Measurements from ENCODE around the gene HLA-DPB1.
A peak's percentile ranks its signal among the peaks of the same experiment; 100 is the strongest.
"Not testable (repeated sequence)": the region's sequence is repeated elsewhere in the genome, so short reads cannot be mapped to it uniquely, and the experiment has no call there.

HLA-DPB1 gene

DNA sequence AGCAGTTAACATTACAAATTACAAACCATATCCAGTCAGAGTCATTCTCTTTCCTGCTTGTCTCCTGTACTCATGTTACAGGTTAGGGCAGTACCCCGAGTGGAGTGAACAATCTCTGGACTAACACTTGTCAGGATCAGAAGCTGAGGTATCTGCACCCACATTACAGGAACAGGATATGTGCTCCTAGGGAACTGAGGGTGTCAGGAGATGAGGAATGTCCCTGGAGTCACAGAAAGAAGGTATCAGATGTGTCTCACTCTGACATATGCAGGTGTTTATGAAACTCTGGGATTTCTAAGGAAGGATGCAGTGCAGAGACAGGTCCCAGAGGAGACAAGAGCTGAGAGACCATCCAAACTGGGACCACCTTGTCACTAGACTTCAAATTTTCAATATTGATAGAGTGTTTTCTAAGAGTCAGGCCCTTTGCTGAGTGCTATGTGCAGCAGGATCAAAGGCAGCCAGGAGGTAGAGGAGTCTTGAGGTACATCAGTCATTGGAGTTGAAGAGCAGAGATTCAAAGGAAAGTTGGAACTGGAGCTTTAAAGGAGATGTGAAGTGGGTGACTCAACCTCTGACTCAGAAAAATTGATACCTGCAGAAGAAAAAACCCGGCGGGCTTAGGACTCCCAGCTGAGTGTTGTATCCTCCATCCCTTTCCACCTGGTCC is 12.6 kb downstream of the HLA-DPB1 start:
- TF ChIP-seq, protein P1, sequence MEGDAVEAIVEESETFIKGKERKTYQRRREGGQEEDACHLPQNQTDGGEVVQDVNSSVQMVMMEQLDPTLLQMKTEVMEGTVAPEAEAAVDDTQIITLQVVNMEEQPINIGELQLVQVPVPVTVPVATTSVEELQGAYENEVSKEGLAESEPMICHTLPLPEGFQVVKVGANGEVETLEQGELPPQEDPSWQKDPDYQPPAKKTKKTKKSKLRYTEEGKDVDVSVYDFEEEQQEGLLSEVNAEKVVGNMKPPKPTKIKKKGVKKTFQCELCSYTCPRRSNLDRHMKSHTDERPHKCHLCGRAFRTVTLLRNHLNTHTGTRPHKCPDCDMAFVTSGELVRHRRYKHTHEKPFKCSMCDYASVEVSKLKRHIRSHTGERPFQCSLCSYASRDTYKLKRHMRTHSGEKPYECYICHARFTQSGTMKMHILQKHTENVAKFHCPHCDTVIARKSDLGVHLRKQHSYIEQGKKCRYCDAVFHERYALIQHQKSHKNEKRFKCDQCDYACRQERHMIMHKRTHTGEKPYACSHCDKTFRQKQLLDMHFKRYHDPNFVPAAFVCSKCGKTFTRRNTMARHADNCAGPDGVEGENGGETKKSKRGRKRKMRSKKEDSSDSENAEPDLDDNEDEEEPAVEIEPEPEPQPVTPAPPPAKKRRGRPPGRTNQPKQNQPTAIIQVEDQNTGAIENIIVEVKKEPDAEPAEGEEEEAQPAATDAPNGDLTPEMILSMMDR (IDR thresholded peaks at IDR 0.05; ENCODE audit: low read depth, low read length, missing control alignments): no peak
- DNase-seq (ENCODE audit: extremely low read depth, low read depth): no peak
- H3K4me3 ChIP-seq (replicated peaks; ENCODE audit: low read depth, low read length): no peak overlapping the region

DNA sequence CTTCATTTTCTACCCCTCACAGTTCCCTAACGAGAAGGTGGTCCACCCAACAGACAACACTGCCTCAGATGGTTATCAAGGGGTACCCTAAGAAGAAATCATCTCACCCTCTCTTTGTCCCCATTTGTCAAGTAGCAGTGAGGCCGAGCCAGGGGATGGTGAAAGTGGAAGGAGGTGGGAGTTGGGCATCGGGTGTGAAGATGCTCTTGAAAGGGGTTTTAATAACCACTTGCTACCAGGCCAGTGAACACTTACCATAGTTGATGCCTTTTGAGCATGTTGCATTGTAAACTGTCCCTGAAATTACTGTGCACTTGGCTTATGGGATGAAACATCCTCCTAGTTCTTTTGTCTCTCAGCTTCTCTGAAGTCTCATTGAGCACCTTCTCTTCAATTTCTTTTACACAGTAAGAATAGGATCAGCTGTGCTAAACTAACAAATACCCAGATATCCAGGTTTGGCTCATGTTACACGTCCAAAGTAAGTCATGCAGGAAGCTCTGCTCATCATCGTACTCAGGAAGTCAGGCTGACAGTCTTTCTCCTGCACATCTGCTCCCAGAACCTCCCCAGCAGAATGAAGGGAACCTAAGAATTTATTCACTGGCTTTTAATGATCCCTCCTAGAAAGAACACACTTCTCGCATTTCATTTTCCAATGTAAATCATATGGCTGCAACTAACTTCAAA is 13.3 kb downstream of the HLA-DPB1 start:
- no peak for DNase-seq (ENCODE audit: extremely low read depth, low read depth)
- H3K4me3 ChIP-seq (replicated peaks; ENCODE audit: low read depth, low read length): no peak overlapping the region
- TF ChIP-seq, protein P1 (IDR thresholded peaks at IDR 0.05; ENCODE audit: low read depth, low read length, missing control alignments): no peak

DNA sequence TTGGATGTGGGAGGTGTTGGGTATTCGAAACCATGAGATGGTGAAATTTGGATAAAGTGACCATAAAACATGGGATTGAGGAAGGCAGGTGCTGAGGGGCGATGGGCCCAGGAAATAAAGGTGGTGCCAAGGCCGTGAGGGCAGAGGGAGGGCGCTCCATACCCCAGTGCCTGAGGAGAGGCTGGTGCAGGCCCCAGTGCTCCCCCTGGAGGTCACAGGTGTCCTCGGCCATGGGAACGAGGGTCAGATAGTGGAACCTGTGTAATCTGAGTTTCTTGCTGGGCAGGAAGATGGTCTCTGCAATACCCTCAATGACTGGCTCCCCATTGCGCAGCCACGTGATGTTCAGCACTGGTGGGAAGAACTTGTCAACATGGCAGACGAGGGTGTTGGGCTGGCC is 16.2 kb downstream of the HLA-DPB1 start:
- no peak overlapping the region for H3K4me3 ChIP-seq (replicated peaks; ENCODE audit: low read depth, low read length)
- TF ChIP-seq, protein P1 (IDR thresholded peaks at IDR 0.05; ENCODE audit: low read depth, low read length, missing control alignments): peak; percentile 57
- DNase-seq (ENCODE audit: extremely low read depth, low read depth): no peak

GRCh38 chr6:33092385-33092784 is 16.6 kb downstream of the HLA-DPB1 start:
- H3K4me3 ChIP-seq (replicated peaks; ENCODE audit: low read depth, low read length): no peak overlapping the region

DNA sequence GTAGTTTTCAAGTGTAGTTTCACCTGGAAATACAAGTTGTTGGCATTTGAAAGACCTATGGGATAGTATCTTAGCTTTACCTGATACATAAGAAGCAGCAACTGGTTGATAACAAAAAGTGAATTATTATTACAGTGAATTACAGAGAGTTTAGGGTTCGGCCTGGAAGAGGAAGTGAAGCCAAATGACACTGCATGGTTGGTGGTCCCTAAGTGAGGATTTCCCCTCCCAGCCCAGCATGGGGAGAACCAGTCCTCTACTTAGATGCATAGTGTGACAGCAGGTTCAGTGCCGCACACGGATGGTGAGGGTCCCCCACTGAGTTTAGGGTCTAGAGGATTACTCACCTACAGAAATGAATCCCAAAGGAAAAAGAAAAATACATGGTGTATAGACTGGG is 18.1 kb downstream of the HLA-DPB1 start:
- H3K4me3 ChIP-seq (replicated peaks; ENCODE audit: low read depth, low read length): no peak overlapping the region
- TF ChIP-seq, protein P1 (IDR thresholded peaks at IDR 0.05; ENCODE audit: low read depth, low read length, missing control alignments): no peak
- no peak for DNase-seq (ENCODE audit: extremely low read depth, low read depth)

More at GRCh38 chr6:33092385-33092784, 16.6 kb downstream of the HLA-DPB1 start:
- no peak for DNase-seq (ENCODE audit: extremely low read depth, low read depth)
- TF ChIP-seq, protein P1 (IDR thresholded peaks at IDR 0.05; ENCODE audit: low read depth, low read length, missing control alignments): no peak

DNA sequence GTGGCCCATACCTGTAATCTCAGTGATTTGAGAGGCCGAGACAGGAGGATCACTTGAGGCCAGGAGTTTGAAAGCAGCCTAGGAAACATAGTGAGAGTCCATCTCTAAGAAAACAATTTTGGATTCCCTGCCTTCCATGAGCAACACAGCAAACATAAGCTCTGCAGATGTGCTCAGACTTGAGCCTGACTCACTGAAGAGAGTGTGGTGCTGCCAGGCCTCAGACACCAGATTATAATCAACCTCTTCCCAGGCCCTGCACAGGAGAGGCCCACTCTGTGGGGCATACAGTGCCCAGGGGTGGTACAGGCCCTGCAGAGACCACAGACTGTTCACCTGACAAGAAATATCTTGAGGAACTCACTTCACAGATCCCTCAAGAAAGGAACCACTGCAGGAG is 19.9 kb downstream of the HLA-DPB1 start:
- TF ChIP-seq, protein P1 (IDR thresholded peaks at IDR 0.05; ENCODE audit: low read depth, low read length, missing control alignments): no peak
- DNase-seq (ENCODE audit: extremely low read depth, low read depth): no peak
- H3K4me3 ChIP-seq (replicated peaks; ENCODE audit: low read depth, low read length): no peak overlapping the region

- not testable (repeated sequence) for DNase-seq (ENCODE audit: extremely low read depth, low read depth); H3K4me3 ChIP-seq (replicated peaks; ENCODE audit: low read depth, low read length)
Observed at GRCh38 chr6:33101121-33101737, 25.4 kb downstream of the HLA-DPB1 start.

Measured in HFF-Myc (cell line).